Panc1 (cell line): Measurements from ENCODE around the gene ZNF512. TPM values are rescaled to one million over a fixed set of nuclear protein-coding genes. Genes with fewer than 3 reads are reported as not detected.

ENCODE experiments used
- ATAC-seq: fragments of 200-7000 bp; cut with Tn5 transposase; 2 replicates; pipeline ENCODE4 v1.9.1; 2020; ENCODE audit warnings: mild to moderate bottlenecking, moderate library complexity
- BruUV-seq: library from RNA; stranded (reverse); fragments of 400-500 nt; replicated peaks from 2 replicates; lab custom pipeline; 2021; lab: Mats Ljungman, UMichigan
- CTCF ChIA-PET: fragments of 300-600 bp; sonication (Branson Sonifier 250); formaldehyde crosslinking; loops from one replicate; lab custom pipeline; 2022; ENCODE audit warnings: antibody characterized with exemption; lab: Charles Lee
- POLR2A ChIA-PET: fragments of 300-600 bp; sonication (Branson Sonifier 250); formaldehyde crosslinking; loops from one replicate; lab custom pipeline; 2022; ENCODE audit warnings: antibody characterized with exemption; lab: Charles Lee
- DNase-seq: peaks from one replicate; pipeline ENCODE4 v3.0.0-alpha.2; 2010; ENCODE audit warnings: low read depth, low spot score
- H3K27ac ChIP-seq: 2 replicates; pipeline ENCODE4 v1.5.1; 2011; ENCODE audit warnings: mild to moderate bottlenecking, low read length, inconsistent platforms
- H3K27me3 ChIP-seq: fragments of 200-500 bp; sonication (Bioruptor generic); 2 replicates; pipeline ENCODE4 v1.6.0; 2014; ENCODE audit warnings: low read length, inconsistent platforms; ENCODE audit not compliant: control insufficient read depth, insufficient read depth
- H3K36me3 ChIP-seq: fragments of 200-500 bp; sonication (Bioruptor generic); 2 replicates; pipeline ENCODE4 v1.5.1; 2014; ENCODE audit warnings: inconsistent platforms, mild to moderate bottlenecking, low read length, moderate library complexity; ENCODE audit not compliant: control insufficient read depth, insufficient read depth
- H3K4me1 ChIP-seq: 2 replicates; pipeline ENCODE4 v1.5.1; 2011; ENCODE audit warnings: inconsistent platforms, mild to moderate bottlenecking, low read length, moderate library complexity; ENCODE audit not compliant: control insufficient read depth, insufficient read depth
- H3K4me3 ChIP-seq, 2 experiments: 2 replicates each; pipeline ENCODE4 v1.5.1; 2011 to 2012; ENCODE audit warnings: low read depth in 2 of 2, low read length in 2 of 2, mild to moderate bottlenecking in 2 of 2, inconsistent platforms in 1 of 2, moderate library complexity in 1 of 2
- H3K9me3 ChIP-seq: fragments of 200-500 bp; sonication (Bioruptor generic); 2 replicates; pipeline ENCODE4 v1.5.1; 2014; ENCODE audit warnings: low read depth, mild to moderate bottlenecking, inconsistent platforms, low read length, moderate library complexity; ENCODE audit not compliant: control insufficient read depth, insufficient read depth
- CTCF ChIP-seq: fragments of 450-650 bp; IDR thresholded peaks from 2 replicates; pipeline ENCODE4 v1.5.1; 2017; ENCODE audit warnings: mild to moderate bottlenecking
- POLR2AphosphoS5 ChIP-seq: IDR thresholded peaks from 2 replicates; pipeline ENCODE4 v1.6.1; 2012; ENCODE audit warnings: mild to moderate bottlenecking, low read depth, low read length, moderate library complexity
- REST ChIP-seq, 2 experiments: IDR thresholded peaks; 2 replicates each; pipeline ENCODE4 v1.6.1; 2011 to 2012; ENCODE audit warnings: low read depth in 2 of 2, control low read depth in 1 of 2, low read length in 1 of 2, mild to moderate bottlenecking in 1 of 2, moderate library complexity in 1 of 2; ENCODE audit not compliant: insufficient read depth in 1 of 2
- SIN3A ChIP-seq: IDR thresholded peaks from 2 replicates; pipeline ENCODE4 v1.6.1; 2012; ENCODE audit warnings: low read depth, mild to moderate bottlenecking, low read length, moderate library complexity, borderline replicate concordance; ENCODE audit not compliant: insufficient read depth
- TCF7L2 ChIP-seq: IDR thresholded peaks from 2 replicates; pipeline ENCODE4 v1.6.1; 2011; ENCODE audit warnings: mild to moderate bottlenecking, low read depth, low read length, inconsistent platforms
- in situ Hi-C: cut with HindIII; loops from 2 replicates; pipeline ENCODE4 v1.10.0; 2016; ENCODE audit warnings: low sequenced_read_pairs, low pct_unique_long_range_greater_than_20kb
- intact Hi-C: fragments of 100-400 bp; cut with micrococcal nuclease; formaldehyde crosslinking; loops from one replicate; pipeline ENCODE4 v1.10.0; 2022; ENCODE audit not compliant: unreplicated experiment
- total RNA-seq: library from RNA; stranded (reverse); gene quantifications from one replicate; pipeline ENCODE4 v1.2.1, GENCODE V29; 2021; ENCODE audit not compliant: unreplicated experiment

ZNF512 gene
- total RNA-seq, 1 experiment from 2014 or later = 12.8 TPM

- no TSS peak for BruUV-seq
- ChIA-PET CTCF (no interaction called here), POLR2A (no interaction called here)
- H3K4me3 ChIP-seq = no peak overlapping the region
- in situ Hi-C loops = no loop called here
- TF ChIP-seq CTCF = no peak
- TF ChIP-seq SIN3A = no peak
- no peak for TF ChIP-seq POLR2AphosphoS5
- no peak for TF ChIP-seq REST (IDR thresholded peaks at IDR 0.05; ENCODE audit: insufficient read depth in 1 of 2, low read depth in 2 of 2, low read length in 1 of 2)
- TF ChIP-seq TCF7L2 = no peak
- no peak overlapping the region for H3K27ac ChIP-seq
- intact Hi-C loops = no loop called here
- no peaks in the 10 kb centered on the region for H3K4me1 ChIP-seq
- H3K36me3 ChIP-seq = no peaks in the 10 kb centered on the region
- peaks cover 2% of the 10 kb centered on the region; the same call in 1 of the 2 replicates for H3K27me3 ChIP-seq
- no peak for ATAC-seq
- DNase-seq = no peak
- peaks cover 19% of the 10 kb centered on the region; the same call in 1 of the 2 replicates for H3K9me3 ChIP-seq
These were observed 10.4 kb upstream of the ZNF512 start for GRCh38 chr2:27572439-27572838.

- in situ Hi-C loops = no loop called here
- Histone ChIP-seq H3K27me3 (no peaks in the 10 kb centered on the region; the same call in 1 of the 2 replicates), H3K27ac (no peak overlapping the region), H3K4me3 (no peak overlapping the region), H3K4me1 (no peaks in the 10 kb centered on the region), H3K36me3 (no peaks in the 10 kb centered on the region), H3K9me3 (peaks cover 24% of the 10 kb centered on the region; the same call in 1 of the 2 replicates)
- ChIA-PET CTCF (no interaction called here), POLR2A (no interaction called here)
- no peak for TF ChIP-seq REST (IDR thresholded peaks at IDR 0.05; ENCODE audit: insufficient read depth in 1 of 2, low read depth in 2 of 2, low read length in 1 of 2)
- TF ChIP-seq POLR2AphosphoS5 = no peak
- TF ChIP-seq SIN3A = no peak
- no peak for TF ChIP-seq CTCF
- TF ChIP-seq TCF7L2 = no peak
- BruUV-seq = no TSS peak
- ATAC-seq (no peak), DNase-seq (no peak)
- intact Hi-C loops = no loop called here
These were observed 9.8 kb upstream of the ZNF512 start for GRCh38 chr2:27572998-27573429.
